KG1 (cell line): ENCODE data around the gene GABBR2.

Experiments used
- DNase-seq: peaks from one replicate; lab custom pipeline; 2025; lab: John Stamatoyannopoulos, UW

The GABBR2 gene

GRCh38 chr9:98342098-98342819 is 366.5 kb downstream of the GABBR2 start:
- no peak for DNase-seq

DNA sequence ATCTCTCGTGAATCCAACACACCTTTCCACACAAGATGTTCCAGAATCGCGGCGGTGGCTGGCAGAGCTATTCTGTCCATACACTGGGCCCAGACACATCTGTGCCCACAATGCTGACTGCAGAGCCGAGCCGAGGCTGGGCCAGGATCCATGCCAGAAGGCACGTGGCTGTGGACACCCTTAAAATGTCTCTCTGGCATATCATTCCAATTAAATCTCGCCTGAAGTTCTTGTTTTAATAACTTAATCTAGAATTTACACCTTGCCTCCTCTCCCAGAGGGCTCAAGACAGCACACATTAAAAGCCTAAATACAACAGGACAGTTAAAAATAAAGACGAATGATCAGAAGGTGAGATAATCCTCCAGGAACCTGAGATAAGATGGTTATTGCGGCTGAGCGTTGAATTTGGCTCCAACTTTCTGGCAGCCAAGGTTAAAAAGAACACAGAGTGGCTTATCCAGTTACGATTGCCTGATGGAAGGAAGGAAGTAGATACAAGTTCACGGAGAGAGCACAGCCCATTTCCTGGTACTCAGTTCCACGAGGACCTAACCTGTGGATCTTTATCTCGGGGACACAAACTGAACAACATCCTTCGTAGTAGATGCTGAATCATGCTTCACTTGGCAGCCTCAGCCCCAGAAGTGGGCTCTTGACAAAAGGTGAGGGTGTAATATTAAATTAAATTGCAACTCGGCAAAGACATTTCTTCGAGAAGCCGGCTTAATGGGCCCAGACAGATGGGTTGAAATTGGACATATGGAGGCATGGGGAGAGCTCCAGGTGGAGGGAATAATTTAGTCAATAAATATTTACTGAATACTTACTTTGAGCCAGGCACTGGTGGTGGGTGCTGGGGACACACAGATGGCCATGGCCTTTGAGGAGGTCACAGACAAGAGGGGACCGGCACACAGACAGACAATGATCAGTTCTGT is 367.3 kb downstream of the GABBR2 start:
- DNase-seq = no peak

DNA sequence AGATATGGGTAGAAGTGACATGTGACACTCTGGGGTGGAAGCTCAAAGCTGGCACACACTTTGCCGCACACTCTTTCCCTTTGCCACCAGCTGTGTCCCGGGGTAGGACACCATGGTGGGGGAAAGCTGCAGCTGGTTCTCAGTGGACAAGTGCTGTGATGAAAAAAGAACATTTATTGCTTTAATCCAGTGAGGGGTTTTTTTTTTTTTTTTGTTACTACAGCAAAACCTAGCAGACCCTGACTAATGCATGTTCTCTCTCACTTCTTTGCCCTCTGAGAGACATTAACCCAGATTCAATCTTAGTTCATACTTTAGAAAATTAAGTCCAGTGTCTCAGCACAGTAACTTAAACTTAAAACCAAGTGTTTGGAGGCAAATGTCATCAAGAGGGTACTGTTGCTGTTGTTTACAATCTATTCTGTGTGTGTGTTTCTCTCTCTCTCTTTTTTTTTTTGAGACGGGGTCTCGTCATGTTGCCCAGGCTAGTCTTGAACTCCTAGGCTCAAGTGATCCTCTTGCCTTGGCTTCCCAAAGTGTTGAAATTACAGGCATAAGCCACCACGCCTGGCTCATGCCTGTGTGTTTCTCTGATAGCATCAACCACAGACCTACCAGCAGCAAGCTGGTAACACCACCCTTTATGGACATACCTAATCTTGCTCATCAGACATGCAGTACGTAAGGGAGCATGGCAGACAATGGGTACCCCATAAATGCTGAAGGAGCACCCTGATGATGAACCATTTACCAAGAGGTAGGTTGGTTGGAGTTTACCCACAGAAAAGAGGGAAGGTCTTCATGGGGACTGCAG is 368.5 kb downstream of the GABBR2 start:
- no peak for DNase-seq

- DNase-seq = no peak
Measured at GRCh38 chr9:98335661-98336060, 373.1 kb downstream of the GABBR2 start.

DNA sequence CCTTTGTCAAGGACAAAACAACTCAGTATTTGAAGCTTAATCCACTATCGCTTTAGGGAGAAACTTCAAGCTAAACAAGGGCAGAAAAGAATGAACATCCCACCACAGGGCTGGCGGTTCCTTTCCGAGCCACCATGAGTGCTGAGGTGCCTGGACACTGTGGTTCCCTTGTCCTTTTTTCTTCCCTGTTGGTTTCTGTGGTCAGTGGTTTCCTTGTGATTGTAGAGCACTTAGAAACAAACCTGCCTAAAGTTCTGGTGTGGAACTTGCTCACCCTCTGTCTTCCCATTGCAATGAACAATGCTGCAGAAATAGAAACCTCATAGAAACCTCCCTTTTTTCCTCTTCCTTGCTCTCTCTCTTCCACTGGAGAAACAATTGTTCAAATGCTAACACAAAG is 373.9 kb downstream of the GABBR2 start:
- DNase-seq = no peak

DNA sequence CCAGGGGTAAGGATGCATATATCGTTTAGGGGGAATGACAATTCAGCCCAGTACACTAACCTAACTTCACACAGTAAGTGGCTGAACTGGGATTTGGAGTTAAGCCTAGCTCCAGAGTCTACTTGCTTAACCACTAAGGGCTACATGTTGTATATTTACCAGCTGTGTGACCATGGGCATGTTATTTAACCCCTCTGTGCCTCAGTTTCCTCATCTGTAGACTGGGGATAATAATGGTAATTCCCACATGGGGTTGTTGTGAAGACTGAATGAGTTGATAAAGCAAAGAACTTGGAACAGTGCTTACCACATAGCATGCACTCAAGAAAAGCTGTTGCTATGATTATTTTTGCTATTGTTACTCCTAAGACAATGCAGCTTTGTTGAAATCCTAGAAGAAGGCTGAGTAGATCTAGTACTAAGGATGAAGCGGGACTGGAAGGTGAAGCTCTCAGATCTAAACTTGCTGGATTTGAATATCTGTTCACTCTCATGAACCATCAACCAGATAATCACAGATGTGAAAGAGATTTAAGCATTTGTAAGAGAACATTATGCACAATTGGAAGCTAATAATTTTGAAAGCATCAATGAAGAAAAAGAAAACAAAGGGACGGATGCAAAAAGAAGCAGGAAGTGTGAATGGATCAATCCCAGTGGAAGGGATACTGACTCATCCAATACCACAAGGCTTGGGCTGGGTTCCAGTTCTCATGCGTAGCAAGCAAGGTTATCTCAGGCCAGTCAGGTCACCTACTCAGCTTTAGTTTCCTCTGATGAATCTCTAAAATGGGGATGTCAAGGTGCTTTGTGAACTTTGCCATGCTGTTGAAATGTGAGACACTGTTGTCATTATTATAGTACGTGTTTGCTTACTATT is 374.8 kb downstream of the GABBR2 start:
- DNase-seq = no peak

DNA sequence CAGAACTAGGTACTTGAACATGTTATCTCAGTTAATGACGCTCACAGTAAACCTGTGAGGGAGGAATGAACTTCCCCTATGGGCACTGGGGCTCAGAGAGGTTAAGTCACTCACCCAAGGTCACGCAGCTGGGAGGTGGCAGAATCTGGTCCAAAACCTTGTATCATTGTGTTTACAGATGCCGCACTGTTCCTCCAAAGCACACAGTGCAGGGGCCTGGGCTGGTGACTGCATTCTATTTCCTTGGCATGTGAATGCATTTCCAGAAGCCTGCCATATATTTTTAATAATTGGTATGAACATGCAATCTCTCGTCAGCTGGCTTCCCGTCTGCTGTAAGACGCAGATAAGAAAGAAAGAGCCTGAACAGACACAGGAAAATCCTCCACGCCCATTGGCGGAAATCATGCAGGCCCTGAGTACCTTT is 376.3 kb downstream of the GABBR2 start:
- DNase-seq = no peak

- no peak for DNase-seq
Measured at GRCh38 chr9:98331536-98332259, 377.0 kb downstream of the GABBR2 start.

- DNase-seq = no peak
Measured at GRCh38 chr9:98330831-98331230, 377.9 kb downstream of the GABBR2 start.

DNA sequence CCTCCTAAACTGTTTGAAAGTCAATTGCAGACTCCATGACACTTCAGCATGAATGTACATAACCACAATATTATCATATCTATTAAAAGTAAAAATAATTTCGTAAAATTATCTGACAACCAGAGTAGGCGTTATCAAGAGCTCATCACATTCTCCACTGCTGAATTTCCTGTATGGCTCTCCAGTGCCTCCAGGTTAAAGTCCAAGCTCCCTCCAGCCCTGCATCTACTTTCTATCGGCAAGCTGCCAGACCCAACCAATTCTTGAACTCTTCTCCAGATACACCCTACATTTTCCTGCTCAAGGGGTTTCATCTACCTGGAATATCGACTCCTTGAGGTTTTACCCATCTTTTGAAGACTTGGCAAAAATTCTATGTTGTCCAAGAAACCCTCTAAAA is 378.8 kb downstream of the GABBR2 start:
- DNase-seq = no peak

DNA sequence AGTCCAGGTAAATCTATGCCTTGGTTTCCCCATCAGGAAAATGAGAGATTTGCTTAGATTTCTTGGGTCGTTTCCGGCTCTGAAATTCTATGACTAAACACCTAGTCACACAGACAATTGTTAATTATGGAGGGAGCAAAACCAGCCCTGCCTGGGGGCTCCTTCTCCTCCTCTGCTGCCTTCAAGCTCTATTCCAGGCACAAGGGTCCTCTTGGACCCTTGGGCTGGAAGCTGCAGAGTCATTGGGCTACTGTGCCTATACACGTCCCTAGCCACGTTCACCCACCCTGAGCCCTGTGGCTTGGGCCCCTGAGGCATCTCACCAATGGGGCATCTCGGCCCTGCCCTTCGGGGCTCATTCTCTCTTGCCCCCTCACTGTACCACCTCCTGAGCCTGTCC is 379.5 kb downstream of the GABBR2 start:
- no peak for DNase-seq

GRCh38 chr9:98328770-98329169 is 380.0 kb downstream of the GABBR2 start:
- no peak for DNase-seq

DNA sequence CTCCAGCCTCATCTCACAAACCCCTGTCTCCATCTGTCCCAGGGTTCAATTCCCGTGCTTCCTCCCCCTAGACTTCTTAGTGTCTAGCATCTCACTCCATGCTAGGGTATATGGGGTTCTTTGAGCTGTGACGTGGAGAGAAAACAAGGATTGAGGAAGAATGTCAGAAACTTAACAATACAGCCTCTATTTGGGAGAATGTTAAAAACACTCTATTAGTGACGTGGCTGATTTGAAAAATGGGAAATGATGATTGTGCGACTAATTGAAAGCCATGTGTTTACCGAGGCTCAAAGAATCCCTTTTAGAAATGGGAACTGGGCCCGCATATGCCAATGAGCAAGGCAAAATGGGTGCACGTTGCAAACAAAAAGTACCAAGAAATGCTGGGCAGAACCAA is 380.6 kb downstream of the GABBR2 start:
- no peak for DNase-seq

DNA sequence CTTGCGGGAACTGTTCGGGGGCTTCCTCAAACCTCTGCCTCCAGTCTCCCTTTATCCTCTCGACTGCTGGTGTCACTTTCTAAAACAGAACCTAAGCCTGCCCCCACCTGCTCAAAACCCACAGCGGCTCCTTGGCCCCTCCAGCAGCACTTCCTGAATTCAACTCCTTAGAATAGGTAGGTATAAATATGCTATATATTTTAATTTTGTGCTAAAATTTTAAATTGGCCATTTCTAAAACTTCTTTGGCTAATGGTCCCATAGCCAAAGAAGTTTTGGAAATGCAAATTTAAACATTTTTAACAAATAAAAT is 381.5 kb downstream of the GABBR2 start:
- no peak for DNase-seq

DNA sequence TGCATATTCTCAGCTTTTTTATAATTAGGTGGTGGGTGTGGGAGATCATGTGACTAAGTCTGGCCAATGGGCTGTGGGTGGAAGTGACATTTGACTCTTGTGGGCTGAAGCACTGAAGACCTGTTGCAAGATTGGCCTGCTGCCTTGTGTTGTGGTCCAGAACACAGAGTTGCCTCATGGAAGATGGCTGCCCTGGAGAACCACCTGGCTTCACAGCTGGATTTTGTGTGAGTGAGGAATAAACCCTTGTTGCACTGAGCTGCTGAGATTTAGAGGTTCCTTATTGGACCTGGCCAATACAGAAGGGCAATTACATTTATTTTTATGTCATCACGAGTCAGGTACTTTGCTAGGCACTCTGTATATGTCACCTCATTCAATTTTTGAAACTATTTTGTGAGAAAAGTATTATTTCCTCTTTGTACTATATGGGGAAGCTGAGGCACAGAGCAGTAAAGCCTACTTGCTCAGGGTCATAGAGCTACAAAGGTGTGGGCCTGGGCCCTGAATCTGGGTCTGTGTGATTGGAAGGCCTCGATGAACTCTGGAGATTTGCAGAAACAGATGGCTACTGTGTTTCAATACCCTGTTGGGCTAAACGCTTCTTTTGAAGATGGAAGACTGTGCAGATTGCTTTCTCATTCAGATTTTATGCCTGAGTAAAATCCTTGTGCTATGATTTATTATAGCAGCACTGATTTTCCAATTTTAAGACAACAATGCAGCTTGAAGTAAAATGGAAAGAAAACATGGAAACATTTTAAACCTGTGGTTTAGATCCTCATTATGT is 382.1 kb downstream of the GABBR2 start:
- DNase-seq = no peak

- no peak for DNase-seq
Measured at GRCh38 chr9:98324801-98325200, 383.9 kb downstream of the GABBR2 start.

DNA sequence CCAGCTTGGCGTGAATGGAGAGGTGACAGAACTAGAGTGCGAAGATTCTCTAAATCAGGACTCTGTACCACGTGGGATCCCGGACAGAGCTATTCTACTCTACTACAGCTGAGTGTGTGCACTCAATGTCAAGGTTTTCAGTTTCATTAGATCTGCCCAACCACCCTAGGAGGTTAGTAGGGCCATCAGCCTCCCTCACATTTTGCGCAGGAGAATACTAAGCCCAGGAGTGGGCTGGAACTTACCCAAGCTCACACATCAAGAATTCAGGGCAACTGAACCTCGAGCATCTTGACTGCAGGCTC is 385.0 kb downstream of the GABBR2 start:
- no peak for DNase-seq

- DNase-seq = no peak
Measured at GRCh38 chr9:98323051-98323830, 385.5 kb downstream of the GABBR2 start.

- no peak for DNase-seq
Measured at GRCh38 chr9:98321269-98321668, 387.5 kb downstream of the GABBR2 start.
